ENCODE results near the gene IRF8.
A peak's percentile ranks its signal among the peaks of the same experiment; 100 is the strongest.

Gene IRF8

DNA sequence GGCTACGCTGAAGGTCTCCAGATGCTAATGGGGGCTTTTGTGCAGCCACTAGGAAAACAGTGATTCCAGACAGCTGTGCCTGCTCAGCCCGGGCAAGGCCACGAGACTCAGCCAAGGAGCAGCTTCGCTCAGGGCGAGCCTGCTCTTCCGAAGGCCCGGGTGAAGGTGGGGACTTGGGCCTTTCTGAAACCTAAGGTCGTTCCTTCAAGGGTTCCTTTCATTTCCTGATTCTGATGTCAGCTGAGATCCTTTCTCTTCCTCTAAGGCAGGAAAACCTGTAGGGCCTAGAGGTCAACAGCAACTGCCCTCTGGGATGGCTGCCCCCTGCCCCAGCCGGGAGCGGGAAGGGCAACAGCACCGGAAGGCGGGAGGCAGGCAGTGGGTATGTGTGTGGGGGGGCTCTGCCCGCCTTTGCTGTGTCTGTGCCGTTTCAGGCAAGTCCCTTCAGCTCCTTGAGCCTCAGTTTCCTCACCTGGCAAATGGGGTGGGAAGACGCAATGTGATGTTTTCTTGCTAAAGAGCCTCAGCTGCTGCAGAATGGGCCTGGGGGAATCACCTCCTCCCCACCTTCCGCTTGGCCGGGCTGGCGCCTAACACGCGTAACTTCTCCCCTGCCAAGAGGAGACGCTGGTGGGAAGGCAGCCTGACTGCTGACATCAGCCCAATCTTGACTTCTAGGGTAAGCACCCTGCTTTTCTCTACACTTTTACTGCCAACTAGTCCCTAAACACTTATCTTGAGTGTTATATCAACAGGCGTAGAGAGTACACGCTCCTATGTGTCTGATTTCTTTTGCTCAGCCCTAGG, 32.8 kb downstream of the IRF8 start:
- in situ Hi-C loops (cut with MboI; ENCODE audit: low sequenced_read_pairs, unreplicated experiment): no loop called here
- TF ChIP-seq, protein P1, sequence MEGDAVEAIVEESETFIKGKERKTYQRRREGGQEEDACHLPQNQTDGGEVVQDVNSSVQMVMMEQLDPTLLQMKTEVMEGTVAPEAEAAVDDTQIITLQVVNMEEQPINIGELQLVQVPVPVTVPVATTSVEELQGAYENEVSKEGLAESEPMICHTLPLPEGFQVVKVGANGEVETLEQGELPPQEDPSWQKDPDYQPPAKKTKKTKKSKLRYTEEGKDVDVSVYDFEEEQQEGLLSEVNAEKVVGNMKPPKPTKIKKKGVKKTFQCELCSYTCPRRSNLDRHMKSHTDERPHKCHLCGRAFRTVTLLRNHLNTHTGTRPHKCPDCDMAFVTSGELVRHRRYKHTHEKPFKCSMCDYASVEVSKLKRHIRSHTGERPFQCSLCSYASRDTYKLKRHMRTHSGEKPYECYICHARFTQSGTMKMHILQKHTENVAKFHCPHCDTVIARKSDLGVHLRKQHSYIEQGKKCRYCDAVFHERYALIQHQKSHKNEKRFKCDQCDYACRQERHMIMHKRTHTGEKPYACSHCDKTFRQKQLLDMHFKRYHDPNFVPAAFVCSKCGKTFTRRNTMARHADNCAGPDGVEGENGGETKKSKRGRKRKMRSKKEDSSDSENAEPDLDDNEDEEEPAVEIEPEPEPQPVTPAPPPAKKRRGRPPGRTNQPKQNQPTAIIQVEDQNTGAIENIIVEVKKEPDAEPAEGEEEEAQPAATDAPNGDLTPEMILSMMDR (IDR thresholded peaks at IDR 0.05; ENCODE audit: borderline replicate concordance, control extremely low read depth, extremely low read depth, insufficient read depth, missing control alignments): peak; percentile 12
- no peak for DNase-seq (ENCODE audit: low spot score)

- in situ Hi-C loops (cut with MboI; ENCODE audit: low sequenced_read_pairs, unreplicated experiment): no loop called here
- no peak for DNase-seq (ENCODE audit: low spot score)
- TF ChIP-seq, protein P1 (IDR thresholded peaks at IDR 0.05; ENCODE audit: borderline replicate concordance, control extremely low read depth, extremely low read depth, insufficient read depth, missing control alignments): no peak
Observed at GRCh38 chr16:85934210-85934609, 35.2 kb downstream of the IRF8 start.

DNA sequence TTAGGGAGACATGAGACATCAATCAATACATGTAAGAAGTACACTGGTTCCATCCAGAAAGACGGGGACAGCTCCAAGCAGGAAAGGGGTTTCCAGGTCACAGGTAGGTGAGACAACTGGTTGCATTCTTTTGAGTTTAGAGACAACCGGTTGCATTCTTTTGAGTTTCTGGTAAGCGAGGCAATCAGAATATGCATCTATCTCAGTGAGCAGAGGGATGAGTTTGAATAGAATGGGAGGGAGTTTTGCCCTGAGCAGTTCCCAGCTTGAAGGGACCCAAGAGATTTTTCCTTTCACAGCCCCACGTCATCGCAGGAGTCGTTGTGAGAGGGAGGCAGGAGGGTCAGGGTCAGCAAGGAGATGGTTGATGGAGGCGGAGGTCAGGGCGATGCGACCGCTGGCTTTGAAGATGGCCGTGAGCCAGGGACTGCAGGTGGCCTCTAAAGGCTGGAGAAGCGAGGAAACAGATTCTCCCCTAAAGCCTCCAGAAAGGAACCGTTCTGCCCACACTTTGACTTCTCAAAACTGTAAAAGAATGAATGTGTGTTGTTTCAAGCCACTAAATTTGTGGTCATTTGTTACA, 36.5 kb downstream of the IRF8 start:
- in situ Hi-C loops (cut with MboI; ENCODE audit: low sequenced_read_pairs, unreplicated experiment): no loop called here
- DNase-seq (ENCODE audit: low spot score): no peak

GRCh38 chr16:85935974-85936760, 37.2 kb downstream of the IRF8 start:
- peak; percentile 82 for DNase-seq (ENCODE audit: low spot score)
- in situ Hi-C loops (cut with MboI; ENCODE audit: low sequenced_read_pairs, unreplicated experiment): no loop called here
- TF ChIP-seq, protein P1 (IDR thresholded peaks at IDR 0.05; ENCODE audit: borderline replicate concordance, control extremely low read depth, extremely low read depth, insufficient read depth, missing control alignments): no peak

More for the DNA sequence above, 36.5 kb downstream of the IRF8 start:
- TF ChIP-seq, protein P1 (IDR thresholded peaks at IDR 0.05; ENCODE audit: borderline replicate concordance, control extremely low read depth, extremely low read depth, insufficient read depth, missing control alignments): no peak

GRCh38 chr16:85936816-85937215, 37.9 kb downstream of the IRF8 start:
- TF ChIP-seq, protein P1 (IDR thresholded peaks at IDR 0.05; ENCODE audit: borderline replicate concordance, control extremely low read depth, extremely low read depth, insufficient read depth, missing control alignments): no peak
- in situ Hi-C loops (cut with MboI; ENCODE audit: low sequenced_read_pairs, unreplicated experiment): no loop called here
- no peak for DNase-seq (ENCODE audit: low spot score)

GRCh38 chr16:85940214-85940613, 41.3 kb downstream of the IRF8 start:
- no peak for DNase-seq (ENCODE audit: low spot score)
- TF ChIP-seq, protein P1 (IDR thresholded peaks at IDR 0.05; ENCODE audit: borderline replicate concordance, control extremely low read depth, extremely low read depth, insufficient read depth, missing control alignments): no peak
- in situ Hi-C loops (cut with MboI; ENCODE audit: low sequenced_read_pairs, unreplicated experiment): no loop called here
